Cardiac muscle cell (in vitro differentiated cells and primary cell): ENCODE data around the gene ZFAND2A. TPM values are rescaled to one million over a fixed set of nuclear protein-coding genes. Genes with fewer than 3 reads are reported as not detected.

Experiments
- DNase-seq, 2 donors: peaks; one replicate each; pipeline versions ENCODE4 v3.0.0 to v3.0.0-alpha.2; 2010 to 2017; ENCODE audit warnings: low read depth in 1 of 2, low spot score in 1 of 2
- H3K27ac ChIP-seq: fragments of 200-600 bp; sonication (generic); 2 replicates; pipeline ENCODE4 v1.5.1; 2016
- H3K27me3 ChIP-seq: fragments of 200-600 bp; sonication (generic); 2 replicates; pipeline ENCODE4 v1.6.0; 2016; ENCODE audit warnings: control low read depth
- H3K36me3 ChIP-seq: fragments of 200-600 bp; sonication (generic); 2 replicates; pipeline ENCODE4 v1.5.1; 2016; ENCODE audit warnings: control low read depth
- H3K4me1 ChIP-seq: fragments of 200-600 bp; sonication (generic); 2 replicates; pipeline ENCODE4 v1.8.1; 2017; ENCODE audit warnings: low read depth, mild to moderate bottlenecking, mixed run types
- H3K4me3 ChIP-seq: fragments of 200-600 bp; sonication (generic); 2 replicates; pipeline ENCODE4 v1.5.1; 2016; ENCODE audit warnings: mild to moderate bottlenecking
- H3K9me3 ChIP-seq: fragments of 200-600 bp; sonication (generic); 2 replicates; pipeline ENCODE4 v1.5.1; 2017; ENCODE audit warnings: low read depth, mild to moderate bottlenecking, control low read depth
- polyA plus RNA-seq: library from polyadenylated mRNA; unstranded; fragments of >200 nt; fragmentation: Nextera tagmentation; extraction: Ambion mirVana; gene quantifications from 2 replicates; pipeline ENCODE4 v1.2.1, GENCODE V29; 2016
- total RNA-seq: library from RNA; depleted of rRNA; stranded (reverse); fragments of >200 nt; gene quantifications from 2 replicates; pipeline ENCODE4 v1.2.3, GENCODE V29; 2016
- TF ChIP-seq, protein P1 (sequence below): IDR thresholded peaks from 2 replicates; pipeline ENCODE4 v1.5.1; 2012; ENCODE audit warnings: low read depth, mild to moderate bottlenecking, low read length

Gene ZFAND2A
- total and polyA plus RNA-seq, 2 experiments from 2014 or later = 6.0 to 24.6 TPM

DNA sequence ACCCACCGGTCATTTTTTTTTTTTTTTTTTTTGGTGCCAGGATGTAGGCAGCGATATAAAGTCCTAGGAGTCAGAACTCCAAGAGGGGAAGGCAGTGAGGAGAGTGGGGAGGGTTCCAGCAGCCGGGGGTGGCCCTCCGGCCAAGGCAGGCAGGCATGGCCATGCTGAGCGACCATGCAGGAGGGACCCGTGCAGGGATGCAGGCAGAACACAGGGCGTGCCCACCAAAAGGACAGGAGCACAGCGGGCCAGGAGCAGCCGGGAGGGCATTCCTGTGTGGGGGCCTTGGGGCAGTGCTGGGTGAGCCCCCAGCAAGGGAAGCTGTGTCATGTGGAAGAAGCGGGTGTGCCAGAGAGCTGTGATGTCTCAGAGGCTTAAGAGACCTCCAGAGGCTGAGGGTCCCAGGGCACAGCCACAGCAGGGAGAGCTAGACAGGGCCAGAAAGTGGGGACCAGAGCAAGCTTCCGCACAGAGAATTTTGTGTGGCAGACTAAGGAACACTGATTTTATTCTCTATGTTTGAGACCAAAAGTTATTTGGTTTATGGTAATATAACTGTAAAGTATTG, 5.7 kb downstream of the ZFAND2A start:
- peaks cover 3% of the 10 kb centered on the region for H3K4me1 ChIP-seq
- TF ChIP-seq, protein P1, sequence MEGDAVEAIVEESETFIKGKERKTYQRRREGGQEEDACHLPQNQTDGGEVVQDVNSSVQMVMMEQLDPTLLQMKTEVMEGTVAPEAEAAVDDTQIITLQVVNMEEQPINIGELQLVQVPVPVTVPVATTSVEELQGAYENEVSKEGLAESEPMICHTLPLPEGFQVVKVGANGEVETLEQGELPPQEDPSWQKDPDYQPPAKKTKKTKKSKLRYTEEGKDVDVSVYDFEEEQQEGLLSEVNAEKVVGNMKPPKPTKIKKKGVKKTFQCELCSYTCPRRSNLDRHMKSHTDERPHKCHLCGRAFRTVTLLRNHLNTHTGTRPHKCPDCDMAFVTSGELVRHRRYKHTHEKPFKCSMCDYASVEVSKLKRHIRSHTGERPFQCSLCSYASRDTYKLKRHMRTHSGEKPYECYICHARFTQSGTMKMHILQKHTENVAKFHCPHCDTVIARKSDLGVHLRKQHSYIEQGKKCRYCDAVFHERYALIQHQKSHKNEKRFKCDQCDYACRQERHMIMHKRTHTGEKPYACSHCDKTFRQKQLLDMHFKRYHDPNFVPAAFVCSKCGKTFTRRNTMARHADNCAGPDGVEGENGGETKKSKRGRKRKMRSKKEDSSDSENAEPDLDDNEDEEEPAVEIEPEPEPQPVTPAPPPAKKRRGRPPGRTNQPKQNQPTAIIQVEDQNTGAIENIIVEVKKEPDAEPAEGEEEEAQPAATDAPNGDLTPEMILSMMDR = no peak
- H3K4me3 ChIP-seq = no peak overlapping the region
- no peaks in the 10 kb centered on the region for H3K9me3 ChIP-seq
- H3K27ac ChIP-seq = no peak overlapping the region
- no peak for DNase-seq
- no peaks in the 10 kb centered on the region for H3K27me3 ChIP-seq
- peaks cover 14% of the 10 kb centered on the region for H3K36me3 ChIP-seq

DNA sequence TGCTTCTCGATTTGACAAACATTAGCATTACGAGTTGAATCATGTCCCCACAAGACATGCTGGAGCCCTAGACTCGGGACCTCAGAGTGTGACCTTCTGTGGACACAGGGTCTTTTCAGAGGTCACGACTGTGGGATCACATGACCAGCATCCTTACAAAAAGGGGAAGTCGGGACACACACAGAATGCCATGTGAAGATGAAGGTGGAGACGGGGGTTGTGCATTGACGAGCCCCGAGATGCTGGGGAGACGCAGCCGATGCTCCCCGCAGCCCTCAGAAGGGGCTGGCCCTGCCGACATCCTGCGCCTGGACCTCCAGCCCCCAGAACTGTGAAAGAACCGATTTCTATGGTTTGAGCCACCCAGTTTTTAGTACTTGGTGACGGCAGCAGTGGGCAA, 7.5 kb downstream of the ZFAND2A start:
- Histone ChIP-seq H3K36me3 (peaks cover 14% of the 10 kb centered on the region), H3K27me3 (no peaks in the 10 kb centered on the region), H3K4me1 (no peaks in the 10 kb centered on the region), H3K9me3 (no peaks in the 10 kb centered on the region), H3K4me3 (no peak overlapping the region), H3K27ac (no peak overlapping the region)
- no peak for DNase-seq
- TF ChIP-seq, protein P1 = no peak

DNA sequence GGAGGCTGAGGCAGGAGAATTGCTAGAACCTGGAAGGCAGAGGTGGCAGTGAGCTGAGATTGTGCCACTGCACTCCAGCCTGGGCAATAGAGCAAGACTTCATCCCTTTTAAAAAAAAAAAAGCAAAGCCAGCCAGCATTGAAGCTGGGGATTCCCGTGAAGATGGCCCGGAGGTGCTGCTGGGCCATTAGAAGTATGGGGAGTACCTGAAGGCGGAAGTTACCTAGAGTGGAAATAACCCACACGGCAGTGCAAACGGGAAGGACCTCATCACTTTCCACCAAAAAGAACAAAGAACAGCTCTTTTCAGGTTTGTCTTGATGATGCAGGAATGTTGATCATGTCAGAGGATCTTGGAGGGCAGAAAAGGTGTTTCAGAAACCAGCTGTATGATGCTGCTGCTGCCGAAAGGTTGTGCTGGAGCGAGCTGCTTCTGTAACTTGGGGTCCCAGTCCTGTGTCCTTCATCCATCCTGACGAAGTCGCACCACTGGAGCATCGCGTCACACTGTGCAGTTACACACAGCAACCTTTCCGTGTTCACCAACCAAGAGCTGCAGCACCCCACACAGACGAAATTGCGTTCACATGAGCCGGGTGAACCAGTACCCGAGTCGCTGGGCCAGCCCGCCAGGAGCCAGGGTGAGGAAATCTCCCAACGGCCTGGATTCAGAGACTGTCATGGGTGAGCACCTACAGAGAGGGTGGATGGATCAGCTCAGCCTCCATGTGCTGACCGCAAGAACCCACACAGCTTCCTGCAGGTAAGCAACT, 8.2 kb downstream of the ZFAND2A start:
- Histone ChIP-seq H3K4me3 (no peak overlapping the region), H3K36me3 (peaks cover 9% of the 10 kb centered on the region), H3K4me1 (no peaks in the 10 kb centered on the region), H3K27me3 (no peaks in the 10 kb centered on the region), H3K9me3 (no peaks in the 10 kb centered on the region), H3K27ac (no peak overlapping the region)
- TF ChIP-seq, protein P1 = no peak
- DNase-seq = no peak

DNA sequence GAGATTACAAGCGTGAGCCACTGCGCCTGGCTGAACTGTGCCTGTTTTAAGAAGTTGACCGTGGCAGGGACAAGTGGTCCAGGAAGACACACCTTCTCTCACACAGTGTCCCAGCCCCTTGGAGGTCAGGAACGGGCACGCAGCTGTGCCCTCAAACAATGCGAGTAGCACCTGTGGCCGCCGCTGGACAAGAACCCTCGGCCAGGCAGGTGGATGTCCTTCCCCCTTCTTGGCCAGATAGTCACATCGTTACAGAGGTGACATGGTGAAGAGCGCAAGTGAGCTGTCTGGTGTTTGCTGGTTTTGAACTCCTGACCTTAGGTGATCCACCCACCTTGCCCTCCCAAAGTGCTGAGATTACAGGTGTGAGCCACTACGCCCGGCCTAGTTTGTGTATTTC, 8.8 kb downstream of the ZFAND2A start:
- Histone ChIP-seq H3K4me3 (no peak overlapping the region), H3K9me3 (no peaks in the 10 kb centered on the region), H3K36me3 (peaks cover 9% of the 10 kb centered on the region), H3K27ac (no peak overlapping the region), H3K27me3 (no peaks in the 10 kb centered on the region), H3K4me1 (no peaks in the 10 kb centered on the region)
- TF ChIP-seq, protein P1 = no peak
- no peak for DNase-seq

DNA sequence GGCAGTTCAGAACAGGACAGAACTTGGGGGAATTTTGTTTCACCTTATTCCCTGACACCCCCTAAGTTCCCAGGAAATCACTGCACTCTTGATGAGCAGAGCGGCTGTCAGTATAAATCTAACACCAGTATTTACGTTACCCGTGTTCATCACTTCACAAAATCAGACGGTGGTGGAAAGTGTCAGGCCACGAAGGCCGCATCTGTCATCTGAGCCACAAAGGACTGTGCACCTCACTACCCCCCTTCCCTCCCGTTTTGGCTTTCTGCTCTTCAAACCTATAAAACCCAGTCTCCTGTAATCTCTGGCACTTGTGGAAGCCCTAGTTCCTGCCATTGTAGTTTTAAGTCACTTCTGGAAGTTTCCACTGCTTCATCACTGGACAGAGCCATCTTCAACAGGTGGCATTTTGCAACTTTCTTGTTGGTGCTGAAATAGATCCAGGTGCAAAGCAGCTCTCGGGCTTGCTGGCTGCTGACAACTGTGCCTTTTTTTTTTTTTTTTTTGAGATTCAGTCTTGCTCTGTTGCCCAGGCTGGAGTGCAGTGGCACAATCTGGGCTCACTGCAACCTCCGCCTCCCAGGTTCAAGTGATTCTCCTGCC, 9.5 kb downstream of the ZFAND2A start:
- peaks cover 9% of the 10 kb centered on the region for H3K36me3 ChIP-seq
- H3K4me1 ChIP-seq = no peaks in the 10 kb centered on the region
- TF ChIP-seq, protein P1 = no peak
- DNase-seq = no peak
- no peak overlapping the region for H3K27ac ChIP-seq
- H3K4me3 ChIP-seq = no peak overlapping the region
- H3K27me3 ChIP-seq = no peaks in the 10 kb centered on the region
- no peaks in the 10 kb centered on the region for H3K9me3 ChIP-seq
